Common myeloid progenitor, CD34-positive (primary cell): Measurements from ENCODE around the gene PCDHB11.
A peak's percentile ranks its signal among the peaks of the same experiment; 100 is the strongest.
"Not testable (repeated sequence)": the region's sequence is repeated elsewhere in the genome, so short reads cannot be mapped to it uniquely, and the experiment has no call there.

Source experiments
- CTCF ChIA-PET: fragments of 350-600 bp; sonication (Branson Sonifier 250); formaldehyde crosslinking; loops from one replicate; lab custom pipeline; 2021; ENCODE audit warnings: antibody characterized with exemption; lab: Charles Lee
- POLR2A ChIA-PET: fragments of 350-600 bp; sonication (Branson Sonifier 250); formaldehyde crosslinking; loops from one replicate; lab custom pipeline; 2021; ENCODE audit warnings: antibody characterized with exemption; lab: Charles Lee
- DNase-seq, 3 donors: peaks; one replicate each; pipeline versions ENCODE4 v3.0.0 to v3.0.0-alpha.2; 2013
- H3K27ac ChIP-seq, 2 experiments: 1 replicate in 1 of 2; 2 replicates in 1 of 2; pipeline ENCODE4 v1.7.0; 2013; ENCODE audit warnings: inconsistent platforms in 2 of 2, low read length in 2 of 2, mild to moderate bottlenecking in 2 of 2, low read depth in 1 of 2, moderate library complexity in 1 of 2; ENCODE audit not compliant: severe bottlenecking in 2 of 2, insufficient read depth in 1 of 2, poor library complexity in 1 of 2
- H3K27me3 ChIP-seq, 5 experiments: replicated peaks in 2 of 5; 1 replicate in 3 of 5; 2 replicates in 2 of 5; pipeline versions ENCODE4 v1.6.1 to v1.7.0; 2013; ENCODE audit warnings: low read length in 4 of 5, mild to moderate bottlenecking in 2 of 5, moderate library complexity in 2 of 5, inconsistent platforms in 1 of 5; ENCODE audit not compliant: insufficient read depth in 5 of 5, control insufficient read depth in 4 of 5
- H3K36me3 ChIP-seq, 4 experiments: 1 replicate in 2 of 4; 2 replicates in 2 of 4; pipeline versions ENCODE4 v1.6.1 to v1.7.0; 2013; ENCODE audit warnings: low read length in 3 of 4, control low read depth in 1 of 4, mild to moderate bottlenecking in 1 of 4; ENCODE audit not compliant: control insufficient read depth in 4 of 4, insufficient read depth in 4 of 4
- H3K4me1 ChIP-seq, 4 experiments: 1 replicate in 3 of 4; 2 replicates in 1 of 4; pipeline versions ENCODE4 v1.6.1 to v1.7.1; 2013; ENCODE audit warnings: low read length in 3 of 4, mild to moderate bottlenecking in 3 of 4, control low read depth in 1 of 4, inconsistent platforms in 1 of 4, moderate library complexity in 1 of 4; ENCODE audit not compliant: control insufficient read depth in 4 of 4, insufficient read depth in 4 of 4; ENCODE audit errors: control extremely low read depth in 1 of 4
- H3K4me3 ChIP-seq, 7 experiments: 1 replicate in 4 of 7; 2 replicates in 3 of 7; pipeline versions ENCODE4 v1.5.1 to v1.7.0; 2013; ENCODE audit warnings: mild to moderate bottlenecking in 7 of 7, low read length in 6 of 7, moderate library complexity in 6 of 7, inconsistent platforms in 2 of 7, low read depth in 2 of 7, control low read depth in 1 of 7; ENCODE audit not compliant: insufficient read depth in 4 of 7, control insufficient read depth in 1 of 7; ENCODE audit errors: extremely low read depth in 1 of 7
- H3K9me3 ChIP-seq, 5 experiments: 1 replicate in 4 of 5; 2 replicates in 1 of 5; pipeline versions ENCODE4 v1.6.1 to v1.7.1; 2013; ENCODE audit warnings: low read length in 4 of 5, mild to moderate bottlenecking in 2 of 5, inconsistent platforms in 1 of 5, low read depth in 1 of 5, moderate library complexity in 1 of 5; ENCODE audit not compliant: control insufficient read depth in 4 of 5, insufficient read depth in 2 of 5; ENCODE audit errors: control extremely low read depth in 1 of 5
- WGBS: methylation state at CpG from one replicate; pipeline ENCODE4 v1.1.5; 2013; ENCODE audit not compliant: insufficient coverage; 5-methylcytosine and 5-hydroxymethylcytosine counted together

PCDHB11 gene

GRCh38 chr5:141236516-141237313 is 37.3 kb downstream of the PCDHB11 start:
- H3K27ac ChIP-seq = no peak overlapping the region
- peaks cover 15 to 85% (median 52%) of the 10 kb centered on the region in 5 experiments for H3K9me3 ChIP-seq
- H3K27me3 ChIP-seq = peaks cover 5 to 57% (median 16%) of the 10 kb centered on the region in 5 experiments
- ChIA-PET CTCF (no interaction called here), POLR2A (no interaction called here)
- H3K4me3 ChIP-seq = no peak overlapping the region
- no peaks in the 10 kb centered on the region for H3K4me1 ChIP-seq
- 17% methylated on average over 29 of the region's 32 CpGs for WGBS
- no peaks in the 10 kb centered on the region for H3K36me3 ChIP-seq
- no peak for DNase-seq

- no peak for DNase-seq
- Histone ChIP-seq H3K4me1 (no peaks in the 10 kb centered on the region), H3K36me3 (no peaks in the 10 kb centered on the region), H3K27ac (no peak overlapping the region), H3K27me3 (peaks cover 0 to 56% (median 13%) of the 10 kb centered on the region in 5 experiments), H3K4me3 (no peak overlapping the region), H3K9me3 (peaks cover 17 to 84% (median 50%) of the 10 kb centered on the region in 5 experiments)
- WGBS = 18% methylated on average over 43 of the region's 43 CpGs
- CTCF ChIA-PET = no interaction called here
- POLR2A ChIA-PET = no interaction called here
Measured at GRCh38 chr5:141241496-141241895, 42.1 kb downstream of the PCDHB11 start.

GRCh38 chr5:141245250-141245717 is 45.9 kb downstream of the PCDHB11 start, which contains the start of gene PCDHB15:
Gene PCDHB15 (plus strand): TSS chr5:141245395. CDS start chr5:141245579, 184 bp downstream.
- no peaks in the 10 kb centered on the region for H3K36me3 ChIP-seq
- 15% methylated on average over 15 of the region's 16 CpGs for WGBS
- H3K27me3 ChIP-seq = peaks cover 0 to 45% (median 13%) of the 10 kb centered on the region in 5 experiments
- ChIA-PET POLR2A (no interaction called here), CTCF (no interaction called here)
- peaks cover 14 to 79% (median 51%) of the 10 kb centered on the region in 5 experiments for H3K9me3 ChIP-seq
- no peaks in the 10 kb centered on the region for H3K4me1 ChIP-seq
- H3K4me3 ChIP-seq = peak within 1 kb of the TSS in 5 of 7 experiments; percentile 1 to 39 (median 20)
- DNase-seq = peak; percentile 4 to 13 (median 11)
- H3K27ac ChIP-seq = no peak within 1 kb of the TSS

- POLR2A ChIA-PET, DNase-seq, H3K4me1 ChIP-seq, H3K36me3 ChIP-seq, H3K27ac ChIP-seq, H3K4me3 ChIP-seq, CTCF ChIA-PET: not testable (repeated sequence)
- Histone ChIP-seq H3K27me3 (peaks cover 0 to 28% (median 4%) of the 10 kb centered on the region in 5 experiments), H3K9me3 (peaks cover 14 to 73% (median 45%) of the 10 kb centered on the region in 5 experiments)
- WGBS = 29% methylated on average over 11 of the region's 42 CpGs
Measured at GRCh38 chr5:141246971-141247370, 47.5 kb downstream of the PCDHB11 start.

GRCh38 chr5:141247434-141247833 is 48.0 kb downstream of the PCDHB11 start:
- 36% methylated on average over 19 of the region's 34 CpGs for WGBS
- H3K27ac ChIP-seq = not testable (repeated sequence)

GRCh38 chr5:141250576-141250975 is 51.1 kb downstream of the PCDHB11 start:
- H3K27me3 ChIP-seq = peaks cover 0 to 9% (median 2%) of the 10 kb centered on the region in 5 experiments
- H3K36me3 ChIP-seq = no peaks in the 10 kb centered on the region
- POLR2A ChIA-PET = no interaction called here
- no peak for DNase-seq
- CTCF ChIA-PET = no interaction called here
- peaks cover 13 to 70% (median 42%) of the 10 kb centered on the region in 5 experiments for H3K9me3 ChIP-seq
- H3K4me1 ChIP-seq = no peaks in the 10 kb centered on the region
- no peak overlapping the region for H3K4me3 ChIP-seq
- no peak overlapping the region for H3K27ac ChIP-seq

More at GRCh38 chr5:141247434-141247833, 48.0 kb downstream of the PCDHB11 start:
- CTCF ChIA-PET, H3K4me1 ChIP-seq, DNase-seq, POLR2A ChIA-PET, H3K4me3 ChIP-seq, H3K36me3 ChIP-seq: not testable (repeated sequence)
- peaks cover 0 to 24% (median 2%) of the 10 kb centered on the region in 5 experiments for H3K27me3 ChIP-seq
- peaks cover 11 to 69% (median 44%) of the 10 kb centered on the region in 5 experiments for H3K9me3 ChIP-seq
